Measurements from ENCODE around the gene SSBP3. TPM values are rescaled to one million over a fixed set of nuclear protein-coding genes. Genes with fewer than 3 reads are reported as not detected.

The SSBP3 gene
- total RNA-seq, 4 donors from 2014 or later: 15.4 to 23.0 (median 18.2) TPM

GRCh38 chr1:54340434-54340833, 65.8 kb downstream of the SSBP3 start:
- no peak for DNase-seq
- Histone ChIP-seq H3K27ac (no peak overlapping the region), H3K4me3 (replicated peaks in 1 of 3) (no peak overlapping the region), H3K36me3 (no peaks in the 10 kb centered on the region), H3K9me3 (no peaks in the 10 kb centered on the region), H3K4me1 (peaks cover 6 to 10% of the 10 kb centered on the region in 2 donors), H3K27me3 (no peaks in the 10 kb centered on the region)
- 81 to 84% methylated on average over 6 of the region's 6 CpGs for WGBS, 2 donors
- intact Hi-C loops (cut with DNase I): no loop called here
- TF ChIP-seq CTCF (IDR thresholded peaks at IDR 0.05): no peak
- TF ChIP-seq POLR2A (IDR thresholded peaks at IDR 0.05): no peak

- DNase-seq: no peak
- Histone ChIP-seq H3K4me1 (peaks cover 16 to 20% of the 10 kb centered on the region in 2 donors), H3K36me3 (no peaks in the 10 kb centered on the region), H3K4me3 (replicated peaks in 1 of 3) (no peak overlapping the region), H3K27me3 (no peaks in the 10 kb centered on the region), H3K9me3 (no peaks in the 10 kb centered on the region), H3K27ac (no peak overlapping the region)
- intact Hi-C loops (cut with DNase I): no loop called here
- TF ChIP-seq CTCF (IDR thresholded peaks at IDR 0.05) (no peak), POLR2A (IDR thresholded peaks at IDR 0.05) (no peak)
- WGBS, 2 donors: 88 to 96% methylated on average over 2 of the region's 2 CpGs
Observed at GRCh38 chr1:54339126-54339525, 67.1 kb downstream of the SSBP3 start.

- Histone ChIP-seq H3K27me3 (no peaks in the 10 kb centered on the region), H3K36me3 (no peaks in the 10 kb centered on the region), H3K9me3 (no peaks in the 10 kb centered on the region), H3K4me3 (replicated peaks in 1 of 3) (no peak overlapping the region), H3K4me1 (peaks cover 16 to 20% of the 10 kb centered on the region in 2 donors), H3K27ac (no peak overlapping the region)
- intact Hi-C loops (cut with DNase I): no loop called here
- DNase-seq: no peak
- WGBS, 2 donors: 84 to 85% methylated on average over 8 of the region's 8 CpGs
- TF ChIP-seq POLR2A (IDR thresholded peaks at IDR 0.05): no peak
- no peak for TF ChIP-seq CTCF (IDR thresholded peaks at IDR 0.05)
Observed at GRCh38 chr1:54338464-54338863, 67.7 kb downstream of the SSBP3 start.

- TF ChIP-seq CTCF (IDR thresholded peaks at IDR 0.05): no peak
- no peak for TF ChIP-seq POLR2A (IDR thresholded peaks at IDR 0.05)
- no peaks in the 10 kb centered on the region for H3K27me3 ChIP-seq
- H3K4me1 ChIP-seq: peaks cover 17 to 25% of the 10 kb centered on the region in 2 donors
- WGBS, 2 donors: 73 to 77% methylated on average over 7 of the region's 7 CpGs
- no peak overlapping the region for H3K4me3 ChIP-seq (replicated peaks in 1 of 3)
- no peak for DNase-seq
- intact Hi-C loops (cut with DNase I): no loop called here
- H3K9me3 ChIP-seq: no peaks in the 10 kb centered on the region
- H3K27ac ChIP-seq: no peak overlapping the region
- H3K36me3 ChIP-seq: no peaks in the 10 kb centered on the region
Observed at GRCh38 chr1:54337928-54338327, 68.3 kb downstream of the SSBP3 start.

GRCh38 chr1:54337034-54337433, 69.2 kb downstream of the SSBP3 start:
- peaks cover 21 to 34% of the 10 kb centered on the region in 2 donors for H3K4me1 ChIP-seq
- 92 to 94% methylated on average over 7 of the region's 7 CpGs for WGBS, 2 donors
- DNase-seq: no peak

More at GRCh38 chr1:54337034-54337433, 69.2 kb downstream of the SSBP3 start:
- Histone ChIP-seq H3K27me3 (no peaks in the 10 kb centered on the region), H3K9me3 (no peaks in the 10 kb centered on the region), H3K36me3 (no peaks in the 10 kb centered on the region), H3K4me3 (replicated peaks in 1 of 3) (no peak overlapping the region), H3K27ac (no peak overlapping the region)
- no peak for TF ChIP-seq CTCF (IDR thresholded peaks at IDR 0.05)
- TF ChIP-seq POLR2A (IDR thresholded peaks at IDR 0.05): no peak
- intact Hi-C loops (cut with DNase I): no loop called here

Measured in thyroid gland (tissue), 4 donors.